GM12891 (cell line): Measurements from ENCODE around the gene PTPN12.

Experiments used
- DNase-seq: peaks from one replicate; pipeline ENCODE4 v3.0.0; 2011; ENCODE audit warnings: low spot score; ENCODE audit not compliant: insufficient read length
- FAIRE-seq: peaks from 2 replicates; lab custom pipeline; 2011; peaks lifted over from hg19 to GRCh38; lab: Jason Lieb, UNC
- PAX5 ChIP-seq: IDR thresholded peaks from 2 replicates; pipeline ENCODE4 v1.6.1; 2011; ENCODE audit warnings: low read length, moderate library complexity, mild to moderate bottlenecking; ENCODE audit not compliant: insufficient read depth, severe bottlenecking
- POLR2A ChIP-seq: IDR thresholded peaks from 2 replicates; pipeline ENCODE4 v1.6.1; 2011; ENCODE audit warnings: low read depth, low read length, control low read depth
- POLR2AphosphoS5 ChIP-seq: IDR thresholded peaks from 2 replicates; pipeline ENCODE4 v1.6.1; 2011; ENCODE audit warnings: low read depth, low read length, control low read depth
- POU2F2 ChIP-seq: IDR thresholded peaks from 2 replicates; pipeline ENCODE4 v1.6.1; 2011; ENCODE audit warnings: low read depth, mild to moderate bottlenecking, control low read depth, low read length, moderate library complexity
- SPI1 ChIP-seq: IDR thresholded peaks from 2 replicates; pipeline ENCODE4 v1.6.1; 2011; ENCODE audit warnings: low read depth, low read length, control low read depth
- TAF1 ChIP-seq: IDR thresholded peaks from 2 replicates; pipeline ENCODE4 v1.6.1; 2011; ENCODE audit warnings: low read depth, low read length, control low read depth

Gene PTPN12

GRCh38 chr7:77576856-77577255, 39.8 kb downstream of the PTPN12 start:
- FAIRE-seq (no peak), DNase-seq (no peak)
- no peak for TF ChIP-seq PAX5
- no peak for TF ChIP-seq POU2F2
- TF ChIP-seq TAF1 = no peak
- no peak for TF ChIP-seq POLR2AphosphoS5
- no peak for TF ChIP-seq POLR2A
- TF ChIP-seq SPI1 = no peak

GRCh38 chr7:77579797-77580196, 42.7 kb downstream of the PTPN12 start:
- DNase-seq = no peak
- no peak for TF ChIP-seq TAF1
- TF ChIP-seq SPI1 = no peak
- TF ChIP-seq PAX5 = no peak
- no peak for TF ChIP-seq POU2F2
- no peak for TF ChIP-seq POLR2AphosphoS5
- no peak for TF ChIP-seq POLR2A
- no peak for FAIRE-seq

GRCh38 chr7:77580762-77581350, 43.8 kb downstream of the PTPN12 start:
- FAIRE-seq (no peak), DNase-seq (no peak)
- TF ChIP-seq SPI1 (no peak), POLR2AphosphoS5 (no peak), TAF1 (no peak), POU2F2 (no peak), PAX5 (no peak), POLR2A (no peak)

GRCh38 chr7:77587272-77587671, 50.2 kb downstream of the PTPN12 start:
- no peak for FAIRE-seq
- DNase-seq = no peak
- TF ChIP-seq SPI1 (no peak), POLR2A (no peak), TAF1 (no peak), POLR2AphosphoS5 (no peak), POU2F2 (no peak), PAX5 (no peak)

- TF ChIP-seq POU2F2 = no peak
- no peak for TF ChIP-seq PAX5
- TF ChIP-seq TAF1 = no peak
- no peak for TF ChIP-seq SPI1
- TF ChIP-seq POLR2A = no peak
- no peak for TF ChIP-seq POLR2AphosphoS5
- FAIRE-seq = no peak
- no peak for DNase-seq
Observed at GRCh38 chr7:77600952-77601351, 63.9 kb downstream of the PTPN12 start.

- FAIRE-seq (peak; percentile 38), DNase-seq (no peak)
- TF ChIP-seq SPI1 (no peak), POLR2AphosphoS5 (no peak), POU2F2 (no peak), PAX5 (no peak), TAF1 (no peak), POLR2A (no peak)
Observed at GRCh38 chr7:77606562-77606961, 69.5 kb downstream of the PTPN12 start.

GRCh38 chr7:77619314-77619713, 82.2 kb downstream of the PTPN12 start:
- DNase-seq (no peak), FAIRE-seq (no peak)
- TF ChIP-seq POU2F2 (no peak), POLR2AphosphoS5 (no peak), PAX5 (no peak), POLR2A (no peak), SPI1 (no peak), TAF1 (no peak)

- no peak for DNase-seq
- TF ChIP-seq POLR2A = no peak
- no peak for TF ChIP-seq SPI1
- TF ChIP-seq POU2F2 = no peak
- TF ChIP-seq TAF1 = no peak
- no peak for TF ChIP-seq POLR2AphosphoS5
- TF ChIP-seq PAX5 = no peak
- FAIRE-seq = no peak
Observed at GRCh38 chr7:77626586-77627308, 89.7 kb downstream of the PTPN12 start.

- DNase-seq (no peak), FAIRE-seq (no peak)
- no peak for TF ChIP-seq POLR2A
- no peak for TF ChIP-seq SPI1
- no peak for TF ChIP-seq PAX5
- no peak for TF ChIP-seq POU2F2
- TF ChIP-seq TAF1 = no peak
- TF ChIP-seq POLR2AphosphoS5 = no peak
Observed at GRCh38 chr7:77627309-77627676, 90.2 kb downstream of the PTPN12 start.

- no peak for TF ChIP-seq PAX5
- no peak for FAIRE-seq
- DNase-seq = no peak
Observed at GRCh38 chr7:77629797-77630196, 92.7 kb downstream of the PTPN12 start.
